GM19455 (cell line): ENCODE data around the gene SYT1.

Experiments used
- ATAC-seq: cut with Tn5 transposase; IDR thresholded peaks from one replicate; pipeline ENCODE4 v1.9.1; 2021; ENCODE audit not compliant: unreplicated experiment

SYT1 gene

GRCh38 chr12:79380402-79380801, 515.8 kb downstream of the SYT1 start:
- ATAC-seq = no peak

- no peak for ATAC-seq
Measured at GRCh38 chr12:79381248-79382208, 517.0 kb downstream of the SYT1 start.

- ATAC-seq = no peak
Measured at GRCh38 chr12:79384551-79384950, 520.0 kb downstream of the SYT1 start.

GRCh38 chr12:79388011-79388410, 523.4 kb downstream of the SYT1 start:
- no peak for ATAC-seq

GRCh38 chr12:79393842-79394241, 529.3 kb downstream of the SYT1 start:
- no peak for ATAC-seq

- no peak for ATAC-seq
Measured at GRCh38 chr12:79397609-79398008, 533.0 kb downstream of the SYT1 start.

GRCh38 chr12:79400481-79400880, 535.9 kb downstream of the SYT1 start:
- no peak for ATAC-seq

GRCh38 chr12:79402606-79403005, 538.0 kb downstream of the SYT1 start:
- ATAC-seq = no peak

GRCh38 chr12:79406993-79407392, 542.4 kb downstream of the SYT1 start:
- no peak for ATAC-seq

GRCh38 chr12:79407671-79408622, 543.4 kb downstream of the SYT1 start:
- ATAC-seq = peak; percentile 73

GRCh38 chr12:79408689-79409088, 544.1 kb downstream of the SYT1 start:
- no peak for ATAC-seq

- ATAC-seq = no peak
Measured at GRCh38 chr12:79409562-79409961, 545.0 kb downstream of the SYT1 start.

- ATAC-seq = no peak
Measured at GRCh38 chr12:79411791-79412190, 547.2 kb downstream of the SYT1 start.

GRCh38 chr12:79413796-79414195, 549.2 kb downstream of the SYT1 start:
- ATAC-seq = no peak

- no peak for ATAC-seq
Measured at GRCh38 chr12:79414252-79414651, 549.7 kb downstream of the SYT1 start.

GRCh38 chr12:79415321-79415720, 550.7 kb downstream of the SYT1 start:
- no peak for ATAC-seq

- ATAC-seq = no peak
Measured at GRCh38 chr12:79415746-79416435, 551.3 kb downstream of the SYT1 start.

GRCh38 chr12:79420146-79420618, 555.6 kb downstream of the SYT1 start:
- no peak for ATAC-seq

- ATAC-seq = no peak
Measured at GRCh38 chr12:79421236-79421740, 556.7 kb downstream of the SYT1 start.

GRCh38 chr12:79422060-79422812, 557.7 kb downstream of the SYT1 start:
- ATAC-seq = no peak
